ENCODE measurements around the gene ABITRAM.
"Not testable (repeated sequence)": the region's sequence is repeated elsewhere in the genome, so short reads cannot be mapped to it uniquely, and the experiment has no call there.

DNA sequence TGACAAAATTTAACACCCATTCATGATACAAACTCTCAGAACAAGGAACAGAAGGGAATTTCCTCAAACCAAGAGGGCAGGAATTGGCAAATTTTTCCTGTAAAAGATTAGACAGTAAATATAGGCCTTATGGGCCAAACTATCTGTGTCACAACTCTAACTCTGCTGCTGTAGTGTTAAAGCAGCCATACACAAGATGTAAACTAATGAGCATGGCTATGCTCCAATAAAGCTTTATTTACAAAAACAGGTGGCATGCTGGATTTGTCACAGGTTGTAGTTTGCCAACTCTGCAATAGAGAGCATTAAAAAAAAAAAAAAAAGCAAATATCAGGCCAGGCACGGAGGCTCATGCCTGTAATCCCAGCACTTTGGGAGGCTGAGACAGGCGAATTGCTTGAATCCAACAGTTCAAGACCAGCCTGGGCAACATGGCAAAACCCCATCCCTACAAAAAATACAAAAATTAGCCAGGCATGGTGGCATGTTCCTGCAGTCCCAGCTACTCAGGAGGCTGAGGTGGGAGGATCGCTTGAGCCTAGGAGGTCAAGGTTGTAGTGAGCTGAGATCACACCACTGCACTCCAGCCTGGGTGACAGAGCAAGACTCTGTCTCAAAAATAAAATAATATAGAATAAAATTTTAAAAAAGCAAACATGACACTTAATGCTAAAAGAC, 47.5 kb upstream of the ABITRAM start:
- TF ChIP-seq, protein P1, sequence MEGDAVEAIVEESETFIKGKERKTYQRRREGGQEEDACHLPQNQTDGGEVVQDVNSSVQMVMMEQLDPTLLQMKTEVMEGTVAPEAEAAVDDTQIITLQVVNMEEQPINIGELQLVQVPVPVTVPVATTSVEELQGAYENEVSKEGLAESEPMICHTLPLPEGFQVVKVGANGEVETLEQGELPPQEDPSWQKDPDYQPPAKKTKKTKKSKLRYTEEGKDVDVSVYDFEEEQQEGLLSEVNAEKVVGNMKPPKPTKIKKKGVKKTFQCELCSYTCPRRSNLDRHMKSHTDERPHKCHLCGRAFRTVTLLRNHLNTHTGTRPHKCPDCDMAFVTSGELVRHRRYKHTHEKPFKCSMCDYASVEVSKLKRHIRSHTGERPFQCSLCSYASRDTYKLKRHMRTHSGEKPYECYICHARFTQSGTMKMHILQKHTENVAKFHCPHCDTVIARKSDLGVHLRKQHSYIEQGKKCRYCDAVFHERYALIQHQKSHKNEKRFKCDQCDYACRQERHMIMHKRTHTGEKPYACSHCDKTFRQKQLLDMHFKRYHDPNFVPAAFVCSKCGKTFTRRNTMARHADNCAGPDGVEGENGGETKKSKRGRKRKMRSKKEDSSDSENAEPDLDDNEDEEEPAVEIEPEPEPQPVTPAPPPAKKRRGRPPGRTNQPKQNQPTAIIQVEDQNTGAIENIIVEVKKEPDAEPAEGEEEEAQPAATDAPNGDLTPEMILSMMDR (IDR thresholded peaks at IDR 0.05): not testable (repeated sequence)
- TF ChIP-seq POLR2A (IDR thresholded peaks at IDR 0.05): not testable (repeated sequence)
